Naive thymus-derived CD8-positive, alpha-beta T cell (primary cell): ENCODE measurements around the gene TAB3. TPM values are rescaled to one million over a fixed set of nuclear protein-coding genes. Genes with fewer than 3 reads are reported as not detected.

ENCODE experiments used
- ATAC-seq, 2 donors: fragments of 150-1000 bp; cut with Tn5 transposase in 1 of 2; sonication (Bioruptor Pico), chemical (Tn5 transposase) in 1 of 2; 1 replicate in 1 of 2; 2 replicates in 1 of 2; pipeline ENCODE4 v1.10.0; 2021; ENCODE audit warnings: mild to moderate bottlenecking in 2 of 2, moderate library complexity in 2 of 2
- POLR2A ChIA-PET: fragments of 350-600 bp; sonication (Branson Sonifier 250); formaldehyde crosslinking; loops from one replicate; lab custom pipeline; 2021; ENCODE audit warnings: antibody characterized with exemption; lab: Charles Lee
- DNase-seq, 10 donors: peaks; one replicate each; pipeline versions ENCODE4 v3.0.0 to v3.0.0-alpha.2; 2020 to 2022
- H3K27ac Mint-ChIP-seq, 10 donors: one replicate each; pipeline ENCODE4 v1.8.0; 2020 to 2022; ENCODE audit warnings: mild to moderate bottlenecking in 10 of 10, mixed read lengths in 10 of 10, moderate library complexity in 4 of 10, inconsistent platforms in 1 of 10
- H3K27me3 Mint-ChIP-seq, 5 donors: one replicate each; pipeline ENCODE4 v1.8.0; 2021 to 2022; ENCODE audit warnings: mixed read lengths in 5 of 5
- H3K36me3 Mint-ChIP-seq, 3 donors: one replicate each; pipeline ENCODE4 v1.8.0; 2020 to 2022; ENCODE audit warnings: mixed read lengths in 3 of 3, mild to moderate bottlenecking in 2 of 3, inconsistent platforms in 1 of 3
- H3K4me1 Mint-ChIP-seq, 4 donors: one replicate each; pipeline ENCODE4 v1.8.0; 2021 to 2022; ENCODE audit warnings: mixed read lengths in 4 of 4
- H3K4me3 Mint-ChIP-seq, 10 donors: one replicate each; pipeline ENCODE4 v1.8.0; 2020 to 2022; ENCODE audit warnings: mild to moderate bottlenecking in 10 of 10, mixed read lengths in 10 of 10, moderate library complexity in 6 of 10, inconsistent platforms in 1 of 10
- H3K9me3 Mint-ChIP-seq, 9 donors: one replicate each; pipeline ENCODE4 v1.8.0; 2020 to 2022; ENCODE audit warnings: mixed read lengths in 9 of 9, mild to moderate bottlenecking in 3 of 9, inconsistent platforms in 1 of 9, moderate library complexity in 1 of 9
- polyA plus RNA-seq, 3 donors: library from polyadenylated mRNA; unstranded; fragments of 300-500 nt; fragmentation: Illumina TruSeq; gene quantifications; one replicate each; pipeline ENCODE4 v1.2.3, GENCODE V29; 2021
- total RNA-seq, 8 experiments: library from RNA in 2 of 8; stranded (reverse) in 2 of 8; gene quantifications; one replicate each; pipeline ENCODE4 v1.2.3 and lab custom pipeline; 2021 to 2026

Gene TAB3
- 10 to 100 TPM; 22.6 to 25.0 TPM for total RNA-seq
- 1 to 10 TPM; 5.5 to 6.0 (median 5.6) TPM for polyA plus RNA-seq
- total RNA-seq (lab: John Stamatoyannopoulos, UW) = 26.2 to 38.4 (median 36.3) reads per million in 6 experiments

- Mint-ChIP-seq H3K36me3 (peaks cover 0 to 2% (median 0%) of the 10 kb centered on the region in 3 donors), H3K9me3 (no peaks in the 10 kb centered on the region), H3K27ac (peak within 1 kb of the TSS; percentile 90 to 97 (median 96)), H3K4me1 (peaks cover 11 to 40% (median 31%) of the 10 kb centered on the region in 4 donors), H3K4me3 (peak within 1 kb of the TSS; percentile 86 to 95 (median 92)), H3K27me3 (no peaks in the 10 kb centered on the region)
- POLR2A ChIA-PET = no interaction called here
- ATAC-seq = peak; percentile 88 to 90
- peak; percentile 78 to 97 (median 93) for DNase-seq
These were observed at the start of gene TAB3 for GRCh38 chrX:30889147-30890140. Gene TAB3, minus strand, starts transcription at chrX:30889254. Its CDS starts 29,666 bp downstream, at chrX:30859588.

- Mint-ChIP-seq H3K36me3 (peaks cover 0 to 8% (median 0%) of the 10 kb centered on the region in 3 donors), H3K4me1 (no peaks in the 10 kb centered on the region), H3K27me3 (peaks cover 0 to 3% (median 0%) of the 10 kb centered on the region in 5 donors), H3K9me3 (peaks cover 0 to 11% (median 0%) of the 10 kb centered on the region in 9 donors), H3K4me3 (no peak overlapping the region), H3K27ac (no peak overlapping the region)
- DNase-seq (no peak), ATAC-seq (no peak)
- POLR2A ChIA-PET = no interaction called here
These were observed 49.2 kb upstream of the TAB3 start for GRCh38 chrX:30938295-30938694.

- POLR2A ChIA-PET = no interaction called here
- peaks cover 0 to 3% (median 0%) of the 10 kb centered on the region in 5 donors for H3K27me3 Mint-ChIP-seq
- ATAC-seq = no peak
- H3K27ac Mint-ChIP-seq = no peak overlapping the region
- H3K36me3 Mint-ChIP-seq = peaks cover 0 to 3% (median 0%) of the 10 kb centered on the region in 3 donors
- peaks cover 0 to 1% (median 0%) of the 10 kb centered on the region in 4 donors for H3K4me1 Mint-ChIP-seq
- H3K9me3 Mint-ChIP-seq = peaks cover 0 to 9% (median 0%) of the 10 kb centered on the region in 9 donors
- H3K4me3 Mint-ChIP-seq = no peak overlapping the region
- DNase-seq = no peak
These were observed 46.9 kb upstream of the TAB3 start for GRCh38 chrX:30935985-30936384.

- ATAC-seq = no peak
- Mint-ChIP-seq H3K36me3 (no peaks in the 10 kb centered on the region), H3K4me3 (no peak overlapping the region), H3K4me1 (peaks cover 0 to 1% (median 0%) of the 10 kb centered on the region in 4 donors), H3K9me3 (peaks cover 0 to 5% (median 0%) of the 10 kb centered on the region in 9 donors), H3K27ac (no peak overlapping the region), H3K27me3 (no peaks in the 10 kb centered on the region)
- DNase-seq = no peak
- POLR2A ChIA-PET = no interaction called here
These were observed 42.9 kb upstream of the TAB3 start for GRCh38 chrX:30931920-30932319.

- DNase-seq = no peak
- Mint-ChIP-seq H3K36me3 (no peaks in the 10 kb centered on the region), H3K4me1 (peaks cover 0 to 1% (median 0%) of the 10 kb centered on the region in 4 donors), H3K9me3 (peaks cover 0 to 5% (median 0%) of the 10 kb centered on the region in 9 donors), H3K27ac (no peak overlapping the region), H3K4me3 (no peak overlapping the region), H3K27me3 (no peaks in the 10 kb centered on the region)
- POLR2A ChIA-PET = no interaction called here
- ATAC-seq = no peak
These were observed 41.6 kb upstream of the TAB3 start for GRCh38 chrX:30930679-30931078.

- ATAC-seq (no peak), DNase-seq (no peak)
- no peak overlapping the region for H3K27ac Mint-ChIP-seq
- peaks cover 0 to 5% (median 0%) of the 10 kb centered on the region in 9 donors for H3K9me3 Mint-ChIP-seq
- no peak overlapping the region for H3K4me3 Mint-ChIP-seq
- peaks cover 0 to 1% (median 0%) of the 10 kb centered on the region in 4 donors for H3K4me1 Mint-ChIP-seq
- no peaks in the 10 kb centered on the region for H3K36me3 Mint-ChIP-seq
- POLR2A ChIA-PET = no interaction called here
- no peaks in the 10 kb centered on the region for H3K27me3 Mint-ChIP-seq
These were observed 41.1 kb upstream of the TAB3 start for GRCh38 chrX:30930143-30930542.

- Mint-ChIP-seq H3K36me3 (no peaks in the 10 kb centered on the region), H3K4me3 (no peak overlapping the region), H3K9me3 (no peaks in the 10 kb centered on the region), H3K4me1 (no peaks in the 10 kb centered on the region), H3K27ac (no peak overlapping the region), H3K27me3 (peaks cover 0 to 12% (median 0%) of the 10 kb centered on the region in 5 donors)
- DNase-seq = no peak
- no peak for ATAC-seq
- POLR2A ChIA-PET = no interaction called here
These were observed 31.2 kb upstream of the TAB3 start for GRCh38 chrX:30920271-30920670.

- POLR2A ChIA-PET = no interaction called here
- peaks cover 0 to 12% (median 0%) of the 10 kb centered on the region in 5 donors for H3K27me3 Mint-ChIP-seq
- no peak for DNase-seq
- no peak overlapping the region for H3K4me3 Mint-ChIP-seq
- no peak for ATAC-seq
- H3K4me1 Mint-ChIP-seq = no peaks in the 10 kb centered on the region
- no peak overlapping the region for H3K27ac Mint-ChIP-seq
- no peaks in the 10 kb centered on the region for H3K9me3 Mint-ChIP-seq
- H3K36me3 Mint-ChIP-seq = no peaks in the 10 kb centered on the region
These were observed 29.4 kb upstream of the TAB3 start for GRCh38 chrX:30918480-30918879.

- H3K4me1 Mint-ChIP-seq = peaks cover 0 to 12% (median 8%) of the 10 kb centered on the region in 4 donors
- no peak overlapping the region for H3K4me3 Mint-ChIP-seq
- no peaks in the 10 kb centered on the region for H3K9me3 Mint-ChIP-seq
- no peak overlapping the region for H3K27ac Mint-ChIP-seq
- DNase-seq (no peak), ATAC-seq (no peak)
- H3K36me3 Mint-ChIP-seq = no peaks in the 10 kb centered on the region
- POLR2A ChIA-PET = no interaction called here
- no peaks in the 10 kb centered on the region for H3K27me3 Mint-ChIP-seq
These were observed 24.4 kb upstream of the TAB3 start for GRCh38 chrX:30913492-30913891.

GRCh38 chrX:30910124-30910860 lies 21.2 kb upstream of the TAB3 start:
- peaks cover 0 to 2% (median 0%) of the 10 kb centered on the region in 9 donors for H3K9me3 Mint-ChIP-seq
- no peaks in the 10 kb centered on the region for H3K36me3 Mint-ChIP-seq
- H3K4me3 Mint-ChIP-seq = peak overlapping the region in 4 of 10 donors; percentile 4 to 16 (median 9)
- peak overlapping the region in 9 of 10 donors; percentile 7 to 91 (median 77) for H3K27ac Mint-ChIP-seq
- DNase-seq (peak in 3 of 10 donors; percentile 5 to 24 (median 21)), ATAC-seq (peak; percentile 25 to 64)
- H3K27me3 Mint-ChIP-seq = no peaks in the 10 kb centered on the region
- POLR2A ChIA-PET = no interaction called here
- H3K4me1 Mint-ChIP-seq = peaks cover 0 to 12% (median 8%) of the 10 kb centered on the region in 4 donors

GRCh38 chrX:30906726-30907125 lies 17.7 kb upstream of the TAB3 start:
- Mint-ChIP-seq H3K9me3 (peaks cover 0 to 2% (median 0%) of the 10 kb centered on the region in 9 donors), H3K4me1 (peaks cover 0 to 12% (median 8%) of the 10 kb centered on the region in 4 donors), H3K27ac (no peak overlapping the region), H3K27me3 (peaks cover 0 to 1% (median 0%) of the 10 kb centered on the region in 5 donors), H3K36me3 (no peaks in the 10 kb centered on the region), H3K4me3 (no peak overlapping the region)
- ATAC-seq = no peak
- POLR2A ChIA-PET = no interaction called here
- no peak for DNase-seq

- H3K27me3 Mint-ChIP-seq = peaks cover 0 to 1% (median 0%) of the 10 kb centered on the region in 5 donors
- peaks cover 0 to 8% (median 5%) of the 10 kb centered on the region in 4 donors for H3K4me1 Mint-ChIP-seq
- H3K4me3 Mint-ChIP-seq = no peak overlapping the region
- no peak for DNase-seq
- no peak for ATAC-seq
- no peaks in the 10 kb centered on the region for H3K36me3 Mint-ChIP-seq
- peaks cover 0 to 2% (median 0%) of the 10 kb centered on the region in 9 donors for H3K9me3 Mint-ChIP-seq
- H3K27ac Mint-ChIP-seq = no peak overlapping the region
- POLR2A ChIA-PET = no interaction called here
These were observed 16.3 kb upstream of the TAB3 start for GRCh38 chrX:30905321-30905720.
